Measurements from ENCODE around the gene METAP2. TPM values are rescaled to one million over a fixed set of nuclear protein-coding genes. Genes with fewer than 3 reads are reported as not detected.
"Not testable (repeated sequence)": the region's sequence is repeated elsewhere in the genome, so short reads cannot be mapped to it uniquely, and the experiment has no call there.

The METAP2 gene
- total and polyA plus RNA-seq, 2 of the 8 experiments (the other 6 are each of a cell fraction or from before 2014, with no cell fraction given), result 41.3 to 114 TPM

DNA sequence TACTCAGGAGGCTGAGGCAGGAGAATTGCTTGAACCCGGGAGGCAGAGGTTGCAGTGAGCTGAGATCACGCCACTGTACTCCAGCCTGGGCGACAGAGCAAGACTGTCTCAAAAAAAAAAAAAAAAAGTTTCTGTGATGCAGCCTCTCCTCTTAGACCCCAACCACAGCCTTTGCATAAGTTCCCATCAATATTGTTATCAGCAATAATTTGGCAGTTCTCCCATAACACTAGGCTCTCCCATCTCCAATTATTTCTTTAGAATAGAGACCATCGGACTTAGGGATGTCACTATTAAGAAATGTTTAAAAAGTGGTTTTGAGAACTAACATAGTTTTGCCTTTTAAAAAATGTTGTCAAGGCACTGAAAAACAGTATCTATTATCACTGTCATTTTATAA, 10.2 kb upstream of the METAP2 start:
- H4K20me1 ChIP-seq (replicated peaks in 1 of 2; ENCODE audit: control insufficient read depth in 1 of 2, insufficient read depth in 2 of 2, low read length in 2 of 2); H4K5ac ChIP-seq (ENCODE audit: insufficient read length, low read depth, low read length); H3K9me3 ChIP-seq (ENCODE audit: insufficient read depth in 2 of 2, low read depth in 1 of 2, low read length in 1 of 2); H3K79me2 ChIP-seq (ENCODE audit: control insufficient read depth in 1 of 2, insufficient read depth in 2 of 2, low read length in 2 of 2); H3K56ac ChIP-seq (replicated peaks; ENCODE audit: insufficient read length, low read depth, low read length); H2AFZ ChIP-seq (ENCODE audit: low read length); H3K4me3 ChIP-seq (ENCODE audit: extremely low read depth in 1 of 4, insufficient read depth in 2 of 4, low read depth in 3 of 4, low read length in 4 of 4); H2BK15ac ChIP-seq (ENCODE audit: low read length); H3K4me1 ChIP-seq (replicated peaks in 1 of 4; ENCODE audit: control insufficient read depth in 3 of 4, insufficient read depth in 4 of 4, low read length in 3 of 4); H2BK120ac ChIP-seq (replicated peaks; ENCODE audit: low read depth, low read length); H4K91ac ChIP-seq (replicated peaks; ENCODE audit: insufficient read length, low read length); H3K27me3 ChIP-seq (replicated peaks in 1 of 4; ENCODE audit: control insufficient read depth in 3 of 4, extremely low read depth in 1 of 4, insufficient read depth in 3 of 4, low read length in 3 of 4); H2BK12ac ChIP-seq (ENCODE audit: low read depth, low read length); H3K4ac ChIP-seq (replicated peaks; ENCODE audit: insufficient read length, low read depth, low read length); H2BK5ac ChIP-seq (ENCODE audit: low read depth, low read length); H3K79me1 ChIP-seq (ENCODE audit: low read depth, low read length); H3K23me2 ChIP-seq (ENCODE audit: low read depth, low read length); H3K9ac ChIP-seq (replicated peaks in 1 of 4; ENCODE audit: extremely low read depth in 1 of 4, low read depth in 3 of 4, low read length in 3 of 4); H3K27ac ChIP-seq (ENCODE audit: low read depth, low read length); H3K4me2 ChIP-seq (ENCODE audit: insufficient read depth in 1 of 2, low read depth in 2 of 2, low read length in 2 of 2); H4K8ac ChIP-seq (ENCODE audit: extremely low read depth, insufficient read depth, low read length); H3K14ac ChIP-seq (ENCODE audit: insufficient read length); H2AK5ac ChIP-seq (ENCODE audit: low read depth, low read length); CTCF ChIA-PET (ENCODE audit: partially characterized antibody); H3K18ac ChIP-seq (ENCODE audit: extremely low read depth, low read length); DNase-seq (ENCODE audit: low read depth in 1 of 2, low spot score in 2 of 2); H3K36me3 ChIP-seq (ENCODE audit: control insufficient read depth in 2 of 4, insufficient read depth in 4 of 4, low read length in 3 of 4); FAIRE-seq; H2BK20ac ChIP-seq (ENCODE audit: low read length); H3K23ac ChIP-seq (ENCODE audit: insufficient read length): not testable (repeated sequence)
- POLR2A ChIA-PET (ENCODE audit: partially characterized antibody), result interaction anchor here (0.6 kb wide), 1 partner anchor 56 kb away, joined by 3 read pairs; no protein-coding TSS in a partner anchor
- 89% methylated on average over 3 of the region's 4 CpGs; no CpG with 5 or more reads in 1 of the 2 experiments for WGBS, 2 experiments (ENCODE audit: extremely low coverage in 1 of 2, insufficient coverage in 1 of 2, insufficient read length in 1 of 2, insufficient replicate concordance in 2 of 2, low coverage in 1 of 2, low lambda C conversion rate in 2 of 2, missing lambda C conversion rate in 1 of 2)

Data from H1 (cell line).